COR-L47 (cell line): ENCODE results near the gene DRD4.

ENCODE experiments used
- DNase-seq: peaks from one replicate; lab custom pipeline; 2025; lab: John Stamatoyannopoulos, UW

The DRD4 gene

GRCh38 chr11:623349-623869, 13.7 kb upstream of the DRD4 start:
- no peak for DNase-seq

DNA sequence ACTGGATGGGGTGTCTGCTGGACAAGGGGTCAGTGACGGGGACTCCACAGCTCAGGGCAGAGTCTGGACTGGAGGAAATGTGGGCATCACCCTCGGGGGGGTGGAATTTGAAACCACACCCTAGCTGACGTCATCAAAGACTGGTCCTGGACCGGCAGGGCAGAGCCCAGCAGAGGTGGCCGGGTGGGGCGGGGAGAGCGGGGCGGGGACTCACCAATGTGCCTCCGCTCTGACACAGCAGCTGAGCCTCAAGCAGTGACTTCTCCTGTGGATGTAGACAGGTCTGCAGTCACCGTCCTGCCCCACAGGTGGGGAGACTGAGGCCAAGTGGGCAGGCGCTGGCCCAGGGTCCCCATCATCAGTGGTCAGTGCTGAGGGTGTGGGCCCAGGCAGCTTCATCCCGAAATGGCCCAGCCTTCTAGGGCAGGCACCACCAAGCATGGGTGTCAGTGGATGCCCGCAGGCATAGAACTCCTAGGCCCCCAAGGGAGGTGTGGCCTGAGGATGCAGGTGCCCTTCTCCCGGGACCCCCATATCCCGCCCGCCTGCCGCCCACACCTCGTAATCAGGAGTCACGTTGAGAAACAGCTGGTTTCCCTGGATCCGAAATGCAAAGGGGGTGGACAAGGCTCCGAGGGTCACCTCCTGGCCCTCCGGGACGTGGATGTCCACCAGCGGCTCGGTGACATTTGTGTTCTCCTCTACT, 12.9 kb upstream of the DRD4 start:
- no peak for DNase-seq

DNA sequence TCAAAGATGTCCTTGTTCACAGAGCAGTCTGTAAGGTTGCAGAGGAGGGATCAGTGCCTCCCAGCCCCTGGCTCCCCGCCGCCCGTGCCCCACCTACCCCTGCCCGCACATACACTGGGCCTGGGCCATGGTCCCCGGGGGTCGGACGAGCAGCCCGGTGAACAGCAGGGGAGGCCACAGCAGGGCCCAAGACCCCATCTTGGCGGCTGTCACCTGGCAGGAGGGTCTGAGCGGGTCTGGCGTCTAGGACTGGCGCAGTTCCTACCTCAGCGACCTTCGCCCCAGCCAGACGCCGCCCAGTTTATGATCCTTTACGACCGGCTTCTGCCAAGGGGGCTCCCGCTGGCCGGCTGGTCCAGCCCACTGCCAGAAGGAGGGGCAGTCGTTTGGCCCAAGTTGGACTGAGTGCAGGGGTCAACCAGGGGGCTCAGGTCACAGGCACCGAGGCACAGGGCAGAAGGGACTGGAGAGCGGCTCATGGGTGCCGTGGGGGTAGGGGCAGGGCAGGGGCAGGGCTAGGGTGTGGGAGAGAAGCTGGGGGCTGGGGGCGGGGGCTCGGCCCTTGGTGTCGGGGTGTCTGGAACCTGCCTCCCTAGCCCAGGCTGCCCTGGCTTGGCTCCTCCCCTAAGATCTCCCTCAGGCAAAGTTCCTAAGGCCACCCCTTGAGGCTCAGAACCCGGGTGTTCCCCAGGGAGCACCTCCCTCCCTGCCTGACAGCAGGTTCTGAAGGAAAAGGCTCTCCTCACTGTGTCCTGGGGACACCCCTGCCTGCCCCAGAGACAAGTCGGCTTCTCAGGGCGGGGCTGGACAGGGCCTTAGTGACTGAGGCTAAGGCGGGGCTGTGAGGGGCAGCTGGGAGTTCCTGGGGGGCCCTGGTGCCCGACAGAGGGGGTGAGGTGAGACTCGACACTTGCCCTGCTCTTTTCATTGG, 12.1 kb upstream of the DRD4 start, which contains the start of gene CDHR5:
TSS of gene CDHR5 (minus strand) at position 251 of the 931 bp plus-strand sequence. CDS start at position 198, 53 bp downstream.
- DNase-seq = no peak

DNA sequence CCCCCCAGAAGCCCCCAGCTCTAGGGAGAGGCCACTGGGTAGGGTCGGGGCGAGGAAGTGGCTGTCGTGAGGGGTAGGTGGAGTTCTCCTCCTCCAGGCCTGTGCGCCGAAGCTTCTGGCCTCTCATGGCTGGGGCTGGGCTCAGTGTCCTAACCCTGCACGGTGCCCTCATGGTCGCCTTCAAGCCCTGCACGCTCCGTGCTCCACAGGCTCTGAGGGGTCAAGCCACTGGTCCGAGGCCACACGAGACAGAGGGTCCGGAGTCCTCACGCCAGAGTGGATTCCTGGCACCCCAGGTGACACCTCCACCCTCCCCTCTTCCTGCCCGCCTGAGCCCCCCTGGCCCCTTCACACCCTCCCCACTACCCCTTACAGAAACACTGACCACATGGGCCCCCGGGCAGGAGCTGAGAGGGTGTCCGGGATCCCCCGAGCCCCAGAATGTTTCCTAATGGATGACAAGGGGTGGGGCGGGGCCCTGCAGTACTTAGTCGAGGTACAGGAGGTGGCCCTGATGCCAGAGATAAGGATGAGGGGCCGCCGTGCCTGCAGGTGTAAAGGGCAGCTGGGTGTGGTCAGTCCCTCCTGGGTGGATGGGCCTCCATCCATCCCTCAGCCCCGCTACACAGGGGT, 11.3 kb upstream of the DRD4 start:
- no peak for DNase-seq

DNA sequence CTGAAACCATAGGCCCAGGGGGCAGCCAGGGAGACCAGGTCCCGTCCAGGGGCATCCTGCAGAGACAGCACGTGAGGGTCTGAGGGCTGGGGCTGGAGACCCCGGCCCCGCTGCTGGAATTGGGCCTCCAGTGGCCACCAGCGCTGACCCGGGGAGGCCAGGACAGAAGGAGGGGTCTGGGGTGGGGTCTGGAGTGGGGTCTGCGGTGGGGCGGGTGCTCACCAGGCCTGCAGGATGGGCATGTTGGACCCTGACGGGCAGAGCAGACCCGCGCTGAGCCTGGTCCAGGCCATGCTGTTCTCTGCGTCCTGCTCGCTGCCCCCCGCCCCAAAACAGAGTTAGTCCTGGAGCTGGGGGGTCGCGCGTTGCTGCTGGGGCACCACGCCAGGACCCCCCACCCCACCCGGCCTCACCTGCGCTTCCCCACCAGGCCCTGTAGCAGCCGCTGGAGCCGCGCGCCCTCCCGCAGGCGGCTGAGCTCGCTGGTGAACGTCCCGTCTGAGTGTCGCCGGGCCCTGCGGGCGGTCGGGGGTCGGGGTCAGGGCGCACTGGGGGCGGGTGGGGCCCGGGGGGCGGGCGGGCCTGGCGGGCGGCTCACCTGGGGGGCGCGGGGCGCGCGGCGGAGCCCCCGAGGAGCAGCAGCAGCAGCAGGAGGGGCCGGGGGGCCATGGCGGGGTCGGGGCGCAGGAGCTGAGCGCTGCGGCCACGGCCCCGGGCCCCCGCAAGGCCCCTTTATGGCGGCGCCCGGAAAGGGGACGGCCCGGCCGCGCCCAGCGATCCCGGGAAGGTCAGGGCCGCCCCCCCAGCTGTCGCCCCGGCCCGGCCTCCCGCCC, 10.4 kb upstream of the DRD4 start, which contains the start of gene SCT:
TSS of gene SCT (minus strand) at position 707 of the 833 bp plus-strand sequence. CDS start at position 669, 38 bp downstream.
- DNase-seq = no peak

DNA sequence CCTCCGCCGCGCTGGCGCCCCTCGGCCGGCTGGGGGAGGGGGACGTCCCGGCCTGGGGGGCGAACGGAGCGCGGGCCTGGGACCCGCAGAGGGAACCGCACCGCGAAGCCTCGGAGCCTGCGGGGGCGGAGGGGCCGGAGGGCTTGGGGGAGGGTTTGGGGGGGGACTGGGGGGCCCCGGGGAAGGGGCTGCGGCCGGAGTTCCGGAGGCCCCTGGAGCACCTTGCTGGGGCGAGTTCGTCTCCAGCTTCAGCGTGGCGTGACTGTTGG, 9.8 kb upstream of the DRD4 start:
- no peak for DNase-seq

GRCh38 chr11:628056-628455, 9.0 kb upstream of the DRD4 start:
- no peak for DNase-seq

DNA sequence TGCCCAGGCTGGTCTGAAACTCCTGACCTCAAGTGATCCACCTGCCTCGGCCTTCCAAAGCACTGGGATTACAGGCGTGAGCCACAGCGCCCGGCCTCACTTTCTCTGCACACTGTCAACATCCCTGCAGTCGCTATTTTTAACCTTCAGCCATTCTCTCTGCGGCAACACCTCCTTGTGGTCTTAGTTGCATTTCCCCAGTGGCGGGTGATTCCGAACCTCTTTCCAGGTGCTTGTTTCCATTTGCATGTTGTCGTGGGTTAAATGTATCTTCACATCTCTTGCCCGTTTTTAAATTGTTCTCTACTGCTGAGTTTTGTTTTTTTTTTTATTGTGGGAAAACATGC, 7.9 kb upstream of the DRD4 start:
- no peak for DNase-seq

- no peak for DNase-seq
Measured at GRCh38 chr11:630871-631270, 6.2 kb upstream of the DRD4 start.

DNA sequence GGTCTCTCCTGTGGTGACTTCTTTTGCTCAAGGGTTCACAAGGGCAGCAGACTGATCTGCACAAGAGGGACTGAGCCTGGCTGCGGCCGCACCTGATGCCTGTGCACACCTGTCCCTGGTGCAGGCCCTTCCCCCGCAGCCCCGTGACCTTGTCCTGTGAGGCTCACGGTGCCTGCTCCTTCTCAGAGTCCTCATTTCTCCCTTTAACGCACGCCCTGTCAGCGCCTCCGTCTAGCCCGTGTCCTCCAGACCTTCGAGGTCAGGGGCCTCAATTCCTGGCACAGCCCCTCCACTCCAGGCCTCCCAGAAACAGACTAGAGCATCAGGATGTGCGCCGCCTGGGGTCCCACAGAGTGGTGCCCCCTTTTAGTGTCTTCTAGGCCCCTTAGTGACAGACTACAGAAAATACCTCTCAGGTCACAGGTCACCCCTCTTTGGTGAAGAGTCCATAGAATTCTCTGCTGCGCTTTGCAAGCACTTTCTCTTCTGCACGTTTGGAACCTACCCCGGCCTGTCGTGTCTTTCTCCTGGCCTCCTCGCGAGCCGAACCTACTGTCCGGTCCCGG, 1.0 kb upstream of the DRD4 start:
- DNase-seq = no peak

- DNase-seq = no peak
Measured at GRCh38 chr11:637333-637592, 194 bp downstream of the DRD4 start.

DNA sequence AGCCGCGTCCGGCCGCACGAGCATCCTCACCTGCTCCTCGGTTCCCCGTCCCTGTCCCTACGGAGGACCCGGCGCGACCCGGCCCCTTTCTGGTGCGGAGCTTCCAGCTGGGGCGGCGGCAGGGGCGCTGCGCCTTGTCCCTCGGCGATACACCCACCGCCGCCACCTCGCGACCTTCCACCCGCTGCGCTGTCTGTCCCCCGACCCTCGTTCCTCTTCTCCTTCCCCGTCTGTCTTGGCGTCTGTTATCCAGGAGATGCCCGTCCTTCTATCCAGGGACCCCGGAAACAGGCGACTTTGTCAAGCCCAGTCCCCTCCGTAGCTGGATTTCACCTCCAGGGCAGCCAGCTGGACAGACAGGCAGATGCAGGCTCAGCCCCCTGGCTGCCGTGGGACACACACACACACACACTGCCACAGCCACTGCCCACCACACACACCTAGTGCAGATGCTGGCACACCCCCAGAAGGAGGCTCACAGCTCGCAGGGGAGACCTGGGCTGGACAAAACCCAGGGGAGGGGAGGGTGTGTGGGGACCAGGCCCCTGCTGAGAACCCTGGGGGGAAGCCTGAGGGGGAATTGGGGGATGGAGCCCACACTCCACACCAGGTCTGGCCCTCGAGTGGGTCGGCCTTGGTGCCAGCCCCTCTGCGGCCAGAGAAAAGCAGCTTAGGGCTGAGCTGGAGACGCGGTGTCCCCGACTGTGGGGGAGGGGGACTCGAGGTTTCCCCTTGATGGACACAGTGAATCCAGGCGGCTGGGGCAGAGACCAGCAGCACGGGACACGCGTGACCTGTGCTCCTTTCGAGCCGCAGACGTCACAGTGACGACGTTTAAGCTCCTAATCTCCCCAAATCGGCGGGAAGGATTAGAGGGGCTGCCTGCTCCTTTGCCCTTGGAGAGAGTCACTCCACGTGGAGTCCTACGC, 788 bp downstream of the DRD4 start:
- DNase-seq = no peak

GRCh38 chr11:638631-639331, 1.7 kb downstream of the DRD4 start:
- DNase-seq = no peak

DNA sequence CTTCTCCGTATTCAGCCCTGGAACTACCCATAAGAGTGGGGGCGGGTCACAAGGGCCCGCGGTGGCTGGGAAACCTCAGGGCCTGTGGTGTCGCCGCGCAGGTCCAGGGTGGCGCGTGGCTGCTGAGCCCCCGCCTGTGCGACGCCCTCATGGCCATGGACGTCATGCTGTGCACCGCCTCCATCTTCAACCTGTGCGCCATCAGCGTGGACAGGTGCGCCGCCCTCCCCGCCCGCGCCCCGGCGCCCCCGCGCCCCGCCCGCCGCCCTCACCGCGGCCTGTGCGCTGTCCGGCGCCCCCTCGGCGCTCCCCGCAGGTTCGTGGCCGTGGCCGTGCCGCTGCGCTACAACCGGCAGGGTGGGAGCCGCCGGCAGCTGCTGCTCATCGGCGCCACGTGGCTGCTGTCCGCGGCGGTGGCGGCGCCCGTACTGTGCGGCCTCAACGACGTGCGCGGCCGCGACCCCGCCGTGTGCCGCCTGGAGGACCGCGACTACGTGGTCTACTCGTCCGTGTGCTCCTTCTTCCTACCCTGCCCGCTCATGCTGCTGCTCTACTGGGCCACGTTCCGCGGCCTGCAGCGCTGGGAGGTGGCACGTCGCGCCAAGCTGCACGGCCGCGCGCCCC, 2.4 kb downstream of the DRD4 start:
- DNase-seq = no peak

DNA sequence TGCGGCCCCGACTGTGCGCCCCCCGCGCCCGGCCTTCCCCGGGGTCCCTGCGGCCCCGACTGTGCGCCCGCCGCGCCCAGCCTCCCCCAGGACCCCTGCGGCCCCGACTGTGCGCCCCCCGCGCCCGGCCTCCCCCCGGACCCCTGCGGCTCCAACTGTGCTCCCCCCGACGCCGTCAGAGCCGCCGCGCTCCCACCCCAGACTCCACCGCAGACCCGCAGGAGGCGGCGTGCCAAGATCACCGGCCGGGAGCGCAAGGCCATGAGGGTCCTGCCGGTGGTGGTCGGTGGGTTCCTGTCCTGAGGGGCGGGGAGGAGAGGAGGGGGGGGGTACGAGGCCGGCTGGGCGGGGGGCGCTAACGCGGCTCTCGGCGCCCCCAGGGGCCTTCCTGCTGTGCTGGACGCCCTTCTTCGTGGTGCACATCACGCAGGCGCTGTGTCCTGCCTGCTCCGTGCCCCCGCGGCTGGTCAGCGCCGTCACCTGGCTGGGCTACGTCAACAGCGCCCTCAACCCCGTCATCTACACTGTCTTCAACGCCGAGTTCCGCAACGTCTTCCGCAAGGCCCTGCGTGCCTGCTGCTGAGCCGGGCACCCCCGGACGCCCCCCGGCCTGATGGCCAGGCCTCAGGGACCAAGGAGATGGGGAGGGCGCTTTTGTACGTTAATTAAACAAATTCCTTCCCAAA, 3.1 kb downstream of the DRD4 start:
- no peak for DNase-seq

- DNase-seq = no peak
Measured at GRCh38 chr11:641806-642370, 4.8 kb downstream of the DRD4 start.

GRCh38 chr11:643366-643765, 6.3 kb downstream of the DRD4 start:
- no peak for DNase-seq

- DNase-seq = no peak
Measured at GRCh38 chr11:643849-644738, 7.0 kb downstream of the DRD4 start.
